HFF-Myc (cell line): ENCODE data around the gene GPBP1.
"Not testable (repeated sequence)": the region's sequence is repeated elsewhere in the genome, so short reads cannot be mapped to it uniquely, and the experiment has no call there.

ENCODE experiments used
- DNase-seq: peaks from one replicate; pipeline ENCODE4 v3.0.0-alpha.2; 2011; ENCODE audit warnings: low read depth; ENCODE audit errors: extremely low read depth
- H3K4me3 ChIP-seq: replicated peaks from 2 replicates; pipeline ENCODE4 v1.5.1; 2011; ENCODE audit warnings: low read depth, mild to moderate bottlenecking, control low read depth, low read length
- TF ChIP-seq, protein P1 (sequence below): IDR thresholded peaks from 2 replicates; pipeline ENCODE4 v1.5.1; 2012; ENCODE audit warnings: mild to moderate bottlenecking, low read depth, low read length, control low read depth; ENCODE audit errors: missing control alignments

The GPBP1 gene

DNA sequence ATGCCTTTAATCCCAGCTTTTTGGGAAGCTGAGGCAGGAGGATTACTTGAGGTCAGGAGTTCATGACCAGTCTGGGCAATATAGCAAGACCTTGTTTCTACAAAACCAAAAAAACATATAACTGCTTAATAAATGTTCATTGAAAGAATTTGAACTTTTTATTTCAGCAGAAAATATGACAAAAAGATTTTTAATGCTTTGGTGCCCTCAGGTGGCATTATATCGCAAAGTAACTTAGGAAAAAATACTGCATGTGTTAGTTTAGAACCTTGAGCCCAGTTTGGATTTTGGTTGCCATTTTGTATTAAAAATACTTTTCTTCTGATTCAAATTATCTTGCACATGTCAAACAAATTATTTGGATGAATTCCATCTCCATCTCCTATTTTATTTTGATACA lies 103.2 kb downstream of the GPBP1 start:
- TF ChIP-seq, protein P1, sequence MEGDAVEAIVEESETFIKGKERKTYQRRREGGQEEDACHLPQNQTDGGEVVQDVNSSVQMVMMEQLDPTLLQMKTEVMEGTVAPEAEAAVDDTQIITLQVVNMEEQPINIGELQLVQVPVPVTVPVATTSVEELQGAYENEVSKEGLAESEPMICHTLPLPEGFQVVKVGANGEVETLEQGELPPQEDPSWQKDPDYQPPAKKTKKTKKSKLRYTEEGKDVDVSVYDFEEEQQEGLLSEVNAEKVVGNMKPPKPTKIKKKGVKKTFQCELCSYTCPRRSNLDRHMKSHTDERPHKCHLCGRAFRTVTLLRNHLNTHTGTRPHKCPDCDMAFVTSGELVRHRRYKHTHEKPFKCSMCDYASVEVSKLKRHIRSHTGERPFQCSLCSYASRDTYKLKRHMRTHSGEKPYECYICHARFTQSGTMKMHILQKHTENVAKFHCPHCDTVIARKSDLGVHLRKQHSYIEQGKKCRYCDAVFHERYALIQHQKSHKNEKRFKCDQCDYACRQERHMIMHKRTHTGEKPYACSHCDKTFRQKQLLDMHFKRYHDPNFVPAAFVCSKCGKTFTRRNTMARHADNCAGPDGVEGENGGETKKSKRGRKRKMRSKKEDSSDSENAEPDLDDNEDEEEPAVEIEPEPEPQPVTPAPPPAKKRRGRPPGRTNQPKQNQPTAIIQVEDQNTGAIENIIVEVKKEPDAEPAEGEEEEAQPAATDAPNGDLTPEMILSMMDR: no peak
- H3K4me3 ChIP-seq: no peak overlapping the region
- no peak for DNase-seq

DNA sequence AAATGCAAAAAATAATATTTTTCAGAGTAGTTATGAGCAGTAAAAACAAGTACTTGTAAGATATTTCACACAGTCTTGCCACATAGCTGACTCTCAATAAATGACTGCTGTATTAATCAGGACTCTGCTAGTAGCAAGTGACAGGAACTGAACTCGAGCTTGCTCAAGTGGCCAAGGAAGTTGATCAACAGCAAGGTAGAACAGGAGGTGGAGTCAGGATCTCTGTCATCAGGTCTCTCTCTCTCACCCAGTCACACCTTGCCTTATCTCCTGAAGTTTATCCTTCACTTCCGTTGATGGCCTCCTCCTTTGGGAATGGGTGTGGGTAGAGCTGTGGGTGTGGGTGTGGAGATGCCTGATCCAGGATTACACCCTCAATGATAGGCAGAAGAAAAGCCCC lies 107.0 kb downstream of the GPBP1 start:
- H3K4me3 ChIP-seq: no peak overlapping the region
- TF ChIP-seq, protein P1: no peak
- DNase-seq: no peak

DNA sequence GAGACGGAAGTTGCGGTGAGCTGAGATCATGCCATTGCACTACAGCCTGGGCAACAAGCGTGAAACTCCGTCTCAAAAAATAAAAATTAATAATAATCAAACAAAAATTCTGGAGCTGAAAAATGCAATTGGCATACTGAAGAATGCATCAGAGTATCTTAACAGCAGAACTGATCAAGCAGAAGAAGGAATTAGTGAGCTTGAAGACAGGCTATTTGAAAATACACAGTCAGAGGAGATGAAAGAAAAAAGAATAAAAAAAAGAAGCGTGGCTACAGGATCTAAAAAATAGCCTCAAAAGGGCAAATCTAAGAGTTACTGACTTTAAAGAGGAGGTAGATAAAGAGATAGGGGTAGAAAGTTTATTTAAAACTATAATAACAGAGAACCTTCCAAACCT lies 111.2 kb downstream of the GPBP1 start:
- not testable (repeated sequence) for DNase-seq, H3K4me3 ChIP-seq

DNA sequence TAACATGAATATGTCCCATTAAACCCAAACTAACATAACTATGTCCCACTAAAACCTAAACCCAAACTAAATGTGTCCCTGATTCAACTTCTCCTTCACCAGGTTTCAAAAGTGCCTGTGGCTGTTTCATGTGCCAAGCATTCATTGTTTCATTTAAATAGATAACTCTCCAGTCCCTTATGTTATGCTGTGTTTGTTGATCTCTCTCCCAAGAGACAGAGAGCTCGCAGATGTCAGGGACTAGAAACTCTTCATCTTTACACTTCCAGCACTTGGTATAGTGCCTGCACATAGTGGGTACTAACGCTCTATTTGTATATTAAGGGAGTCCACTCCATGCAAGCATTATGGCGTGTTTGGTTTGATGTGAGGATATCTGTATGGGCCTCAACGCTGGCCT lies 118.0 kb downstream of the GPBP1 start:
- no peak for DNase-seq
- TF ChIP-seq, protein P1: no peak
- no peak overlapping the region for H3K4me3 ChIP-seq

DNA sequence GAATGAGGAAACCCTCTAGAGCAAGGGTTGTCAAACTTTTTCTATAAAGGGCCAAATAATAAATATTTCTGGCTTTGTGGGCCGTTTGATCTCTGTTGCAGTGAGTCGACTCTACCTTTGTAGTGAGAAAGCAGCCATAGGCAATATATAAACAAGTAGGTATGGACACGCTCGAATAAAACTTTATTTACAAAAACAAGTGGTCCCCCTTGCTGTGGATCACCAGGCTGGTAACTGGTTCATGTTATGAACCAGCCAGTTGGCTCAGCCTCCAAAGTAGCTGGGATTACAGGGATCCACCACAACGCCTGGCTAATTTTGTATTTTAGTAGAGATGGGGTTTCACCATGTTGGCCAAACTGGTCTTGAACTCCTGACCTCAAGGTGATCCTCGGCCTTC lies 118.5 kb downstream of the GPBP1 start:
- no peak overlapping the region for H3K4me3 ChIP-seq
- no peak for DNase-seq
- TF ChIP-seq, protein P1: no peak

DNA sequence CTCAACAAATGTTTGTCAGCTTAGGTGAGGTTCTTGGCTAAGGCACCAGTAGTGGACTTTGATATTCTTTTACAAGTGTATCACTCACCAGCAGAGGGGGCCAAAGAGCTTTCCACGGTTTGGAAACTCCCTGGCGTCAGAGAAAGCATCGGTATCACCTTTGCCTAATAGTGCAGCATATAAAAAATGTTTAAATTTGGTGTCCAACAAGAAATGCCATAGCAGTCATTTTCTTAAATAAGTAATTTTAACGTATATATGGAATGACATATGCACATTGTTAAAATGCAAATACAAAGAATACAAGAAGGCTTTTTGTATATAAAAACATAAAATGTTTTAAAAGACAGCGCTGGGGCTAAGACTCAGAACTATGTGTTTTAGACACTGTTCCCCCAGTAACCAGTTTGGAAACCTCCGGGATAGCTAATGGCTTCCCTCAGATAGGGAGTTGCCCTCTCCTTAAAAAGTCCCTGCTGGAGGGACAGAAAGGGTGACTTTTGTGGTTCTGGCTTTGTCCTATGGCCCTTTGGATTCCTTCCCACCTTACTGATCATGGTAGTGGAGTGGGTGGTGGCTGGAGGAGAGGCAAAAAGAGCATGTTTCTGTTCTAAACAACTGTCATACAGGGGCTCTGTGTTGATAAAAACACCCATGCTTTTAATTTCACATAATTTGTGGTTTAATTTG lies 124.6 kb downstream of the GPBP1 start:
- H3K4me3 ChIP-seq: no peak overlapping the region
- TF ChIP-seq, protein P1: peak; percentile 82
- DNase-seq: peak; percentile 77

DNA sequence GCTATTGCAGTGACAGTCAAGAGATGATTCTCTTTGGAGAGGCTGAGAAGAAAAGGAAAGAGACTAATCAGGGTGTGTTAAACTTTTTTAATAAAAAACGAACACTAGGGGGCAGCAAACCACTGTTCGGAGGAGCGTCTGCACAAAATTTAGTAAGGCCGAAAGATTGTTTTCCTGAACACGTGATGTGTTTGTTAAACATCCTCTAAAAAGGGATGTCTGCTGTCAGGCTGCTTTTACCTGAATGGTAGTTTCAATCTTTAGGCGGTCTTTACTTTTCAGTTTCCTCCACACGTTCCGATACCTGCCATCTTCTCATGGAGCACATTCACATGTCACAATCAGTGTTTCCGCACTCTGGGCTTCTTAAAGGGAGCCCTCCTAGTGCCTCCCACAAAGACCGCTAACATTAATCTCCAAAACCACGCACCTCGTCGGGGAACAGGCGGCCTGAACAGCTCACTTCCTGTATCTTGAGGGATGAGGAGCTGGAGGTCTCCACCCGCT lies 125.2 kb downstream of the GPBP1 start:
- no peak overlapping the region for H3K4me3 ChIP-seq
- DNase-seq: peak; percentile 85
- TF ChIP-seq, protein P1: peak; percentile 34
